Tibial nerve (tissue), 4 donors: ENCODE data around the gene FADS1.

ENCODE experiments used
- EP300 ChIP-seq, 2 donors: sonication (generic); formaldehyde crosslinking; IDR thresholded peaks; one replicate each; pipeline ENCODE4 v1.6.1; 2017; ENCODE audit warnings: antibody characterized with exemption in 2 of 2, mild to moderate bottlenecking in 1 of 2
- POLR2A ChIP-seq, 2 donors: fragments of 450-650 bp; IDR thresholded peaks; one replicate each; pipeline ENCODE4 v1.6.1; 2017; ENCODE audit warnings: antibody characterized with exemption in 2 of 2, mild to moderate bottlenecking in 2 of 2, moderate library complexity in 2 of 2
- TF ChIP-seq, protein P1 (sequence below), 5 experiments: fragments of 200-600 bp in 3 of 5; fragments of 450-650 bp in 2 of 5; sonication (generic) in 3 of 5; IDR thresholded peaks; one replicate each; pipeline ENCODE4 v1.5.1; 2016 to 2019; ENCODE audit warnings: antibody characterized with exemption in 5 of 5, mild to moderate bottlenecking in 3 of 5, moderate library complexity in 2 of 5

DNA sequence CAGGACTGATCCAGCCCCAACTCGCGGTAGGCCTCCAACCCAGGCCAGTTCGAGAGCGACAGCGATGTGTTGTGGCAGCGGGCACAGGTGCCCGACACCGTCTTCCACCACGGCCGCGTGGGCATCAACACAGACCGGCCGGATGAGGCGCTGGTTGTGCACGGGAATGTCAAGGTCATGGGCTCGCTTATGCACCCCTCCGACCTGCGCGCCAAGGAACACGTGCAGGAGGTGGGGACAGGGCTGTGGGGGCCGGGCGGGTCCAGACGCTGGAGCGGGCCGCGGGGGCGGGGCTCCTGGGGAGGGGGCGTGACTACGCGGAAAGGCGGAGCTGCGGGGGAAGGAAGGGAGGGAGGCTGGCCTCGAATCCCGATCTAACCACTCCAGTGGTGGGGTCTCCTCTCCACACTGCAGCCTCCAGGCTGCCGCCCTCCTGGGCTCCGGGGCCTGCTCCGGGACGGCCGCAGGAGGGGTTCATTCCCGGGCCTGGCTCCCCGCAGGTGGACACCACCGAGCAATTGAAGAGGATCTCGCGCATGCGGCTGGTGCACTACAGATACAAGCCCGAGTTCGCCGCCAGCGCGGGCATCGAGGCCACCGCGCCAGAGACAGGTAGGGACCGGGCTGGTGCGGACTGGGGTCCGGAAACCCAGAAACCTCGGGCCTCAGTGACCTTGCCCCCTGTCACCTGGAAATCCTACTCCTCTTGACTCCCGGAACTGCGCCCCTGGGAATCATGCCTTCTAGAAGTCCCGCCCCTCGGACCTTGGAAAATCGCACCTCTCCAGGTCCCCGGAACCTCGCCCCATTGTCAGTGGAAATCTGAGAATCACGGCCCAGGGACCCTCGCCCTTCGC lies 39.3 kb downstream of the FADS1 start:
- TF ChIP-seq, protein P1, sequence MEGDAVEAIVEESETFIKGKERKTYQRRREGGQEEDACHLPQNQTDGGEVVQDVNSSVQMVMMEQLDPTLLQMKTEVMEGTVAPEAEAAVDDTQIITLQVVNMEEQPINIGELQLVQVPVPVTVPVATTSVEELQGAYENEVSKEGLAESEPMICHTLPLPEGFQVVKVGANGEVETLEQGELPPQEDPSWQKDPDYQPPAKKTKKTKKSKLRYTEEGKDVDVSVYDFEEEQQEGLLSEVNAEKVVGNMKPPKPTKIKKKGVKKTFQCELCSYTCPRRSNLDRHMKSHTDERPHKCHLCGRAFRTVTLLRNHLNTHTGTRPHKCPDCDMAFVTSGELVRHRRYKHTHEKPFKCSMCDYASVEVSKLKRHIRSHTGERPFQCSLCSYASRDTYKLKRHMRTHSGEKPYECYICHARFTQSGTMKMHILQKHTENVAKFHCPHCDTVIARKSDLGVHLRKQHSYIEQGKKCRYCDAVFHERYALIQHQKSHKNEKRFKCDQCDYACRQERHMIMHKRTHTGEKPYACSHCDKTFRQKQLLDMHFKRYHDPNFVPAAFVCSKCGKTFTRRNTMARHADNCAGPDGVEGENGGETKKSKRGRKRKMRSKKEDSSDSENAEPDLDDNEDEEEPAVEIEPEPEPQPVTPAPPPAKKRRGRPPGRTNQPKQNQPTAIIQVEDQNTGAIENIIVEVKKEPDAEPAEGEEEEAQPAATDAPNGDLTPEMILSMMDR (IDR thresholded peaks at IDR 0.05), result no peak
- TF ChIP-seq EP300 (IDR thresholded peaks at IDR 0.05), result no peak
- TF ChIP-seq POLR2A (IDR thresholded peaks at IDR 0.05), result no peak
